ENCODE measurements around the gene SOWAHB.

- TF ChIP-seq REST (IDR thresholded peaks at IDR 0.05) (no peak), RAD21 (IDR thresholded peaks at IDR 0.05) (no peak), EGR1 (IDR thresholded peaks at IDR 0.05; ENCODE audit: low read depth in 2 of 2) (no peak), YY1 (IDR thresholded peaks at IDR 0.05) (no peak), SP1 (IDR thresholded peaks at IDR 0.05) (no peak), FOXA1 (IDR thresholded peaks at IDR 0.05) (no peak)
- TF ChIP-seq, protein P1, sequence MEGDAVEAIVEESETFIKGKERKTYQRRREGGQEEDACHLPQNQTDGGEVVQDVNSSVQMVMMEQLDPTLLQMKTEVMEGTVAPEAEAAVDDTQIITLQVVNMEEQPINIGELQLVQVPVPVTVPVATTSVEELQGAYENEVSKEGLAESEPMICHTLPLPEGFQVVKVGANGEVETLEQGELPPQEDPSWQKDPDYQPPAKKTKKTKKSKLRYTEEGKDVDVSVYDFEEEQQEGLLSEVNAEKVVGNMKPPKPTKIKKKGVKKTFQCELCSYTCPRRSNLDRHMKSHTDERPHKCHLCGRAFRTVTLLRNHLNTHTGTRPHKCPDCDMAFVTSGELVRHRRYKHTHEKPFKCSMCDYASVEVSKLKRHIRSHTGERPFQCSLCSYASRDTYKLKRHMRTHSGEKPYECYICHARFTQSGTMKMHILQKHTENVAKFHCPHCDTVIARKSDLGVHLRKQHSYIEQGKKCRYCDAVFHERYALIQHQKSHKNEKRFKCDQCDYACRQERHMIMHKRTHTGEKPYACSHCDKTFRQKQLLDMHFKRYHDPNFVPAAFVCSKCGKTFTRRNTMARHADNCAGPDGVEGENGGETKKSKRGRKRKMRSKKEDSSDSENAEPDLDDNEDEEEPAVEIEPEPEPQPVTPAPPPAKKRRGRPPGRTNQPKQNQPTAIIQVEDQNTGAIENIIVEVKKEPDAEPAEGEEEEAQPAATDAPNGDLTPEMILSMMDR (IDR thresholded peaks at IDR 0.05; ENCODE audit: low read depth, low read length, missing input control) = no peak
- TF ChIP-seq, protein P2, sequence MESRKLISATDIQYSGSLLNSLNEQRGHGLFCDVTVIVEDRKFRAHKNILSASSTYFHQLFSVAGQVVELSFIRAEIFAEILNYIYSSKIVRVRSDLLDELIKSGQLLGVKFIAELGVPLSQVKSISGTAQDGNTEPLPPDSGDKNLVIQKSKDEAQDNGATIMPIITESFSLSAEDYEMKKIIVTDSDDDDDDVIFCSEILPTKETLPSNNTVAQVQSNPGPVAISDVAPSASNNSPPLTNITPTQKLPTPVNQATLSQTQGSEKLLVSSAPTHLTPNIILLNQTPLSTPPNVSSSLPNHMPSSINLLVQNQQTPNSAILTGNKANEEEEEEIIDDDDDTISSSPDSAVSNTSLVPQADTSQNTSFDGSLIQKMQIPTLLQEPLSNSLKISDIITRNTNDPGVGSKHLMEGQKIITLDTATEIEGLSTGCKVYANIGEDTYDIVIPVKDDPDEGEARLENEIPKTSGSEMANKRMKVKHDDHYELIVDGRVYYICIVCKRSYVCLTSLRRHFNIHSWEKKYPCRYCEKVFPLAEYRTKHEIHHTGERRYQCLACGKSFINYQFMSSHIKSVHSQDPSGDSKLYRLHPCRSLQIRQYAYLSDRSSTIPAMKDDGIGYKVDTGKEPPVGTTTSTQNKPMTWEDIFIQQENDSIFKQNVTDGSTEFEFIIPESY (IDR thresholded peaks at IDR 0.05) = no peak
Measured at GRCh38 chr4:76857074-76857409, 40.9 kb downstream of the SOWAHB start.
